ENCODE measurements around the gene HES2.

- TF ChIP-seq, protein P1, sequence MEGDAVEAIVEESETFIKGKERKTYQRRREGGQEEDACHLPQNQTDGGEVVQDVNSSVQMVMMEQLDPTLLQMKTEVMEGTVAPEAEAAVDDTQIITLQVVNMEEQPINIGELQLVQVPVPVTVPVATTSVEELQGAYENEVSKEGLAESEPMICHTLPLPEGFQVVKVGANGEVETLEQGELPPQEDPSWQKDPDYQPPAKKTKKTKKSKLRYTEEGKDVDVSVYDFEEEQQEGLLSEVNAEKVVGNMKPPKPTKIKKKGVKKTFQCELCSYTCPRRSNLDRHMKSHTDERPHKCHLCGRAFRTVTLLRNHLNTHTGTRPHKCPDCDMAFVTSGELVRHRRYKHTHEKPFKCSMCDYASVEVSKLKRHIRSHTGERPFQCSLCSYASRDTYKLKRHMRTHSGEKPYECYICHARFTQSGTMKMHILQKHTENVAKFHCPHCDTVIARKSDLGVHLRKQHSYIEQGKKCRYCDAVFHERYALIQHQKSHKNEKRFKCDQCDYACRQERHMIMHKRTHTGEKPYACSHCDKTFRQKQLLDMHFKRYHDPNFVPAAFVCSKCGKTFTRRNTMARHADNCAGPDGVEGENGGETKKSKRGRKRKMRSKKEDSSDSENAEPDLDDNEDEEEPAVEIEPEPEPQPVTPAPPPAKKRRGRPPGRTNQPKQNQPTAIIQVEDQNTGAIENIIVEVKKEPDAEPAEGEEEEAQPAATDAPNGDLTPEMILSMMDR (conservative IDR thresholded peaks at IDR 0.05 in 1 of 2, IDR thresholded peaks at IDR 0.05 in 1 of 2; ENCODE audit: low read depth in 1 of 2, low read length in 2 of 2): no peak
- no peak for TF ChIP-seq EZH2 (IDR thresholded peaks at IDR 0.05; ENCODE audit: low read length, missing control alignments)
Measured at GRCh38 chr1:6408023-6408422, 11.7 kb downstream of the HES2 start.

Measured in fibroblast of lung (primary cell).